DMS53 (cell line): ENCODE results near the gene HDLBP.

ENCODE experiments used
- DNase-seq: peaks from one replicate; lab custom pipeline; 2025; lab: John Stamatoyannopoulos, UW

The HDLBP gene

GRCh38 chr2:241273210-241274020, 42.1 kb downstream of the HDLBP start:
- peak; percentile 36 for DNase-seq

GRCh38 chr2:241272303-241273209, 42.9 kb downstream of the HDLBP start:
- DNase-seq: peak; percentile 59

- DNase-seq: peak; percentile 56
Measured at GRCh38 chr2:241271706-241272302, 43.7 kb downstream of the HDLBP start.

GRCh38 chr2:241270531-241270930, 44.9 kb downstream of the HDLBP start:
- no peak for DNase-seq

GRCh38 chr2:241269707-241270520, 45.6 kb downstream of the HDLBP start:
- no peak for DNase-seq

GRCh38 chr2:241268716-241269445, 46.6 kb downstream of the HDLBP start:
- DNase-seq: no peak

- DNase-seq: no peak
Measured at GRCh38 chr2:241268306-241268705, 47.2 kb downstream of the HDLBP start.

- no peak for DNase-seq
Measured at GRCh38 chr2:241267249-241268067, 48.0 kb downstream of the HDLBP start.

- no peak for DNase-seq
Measured at GRCh38 chr2:241265506-241265905, 50.0 kb downstream of the HDLBP start.

GRCh38 chr2:241263061-241263460, 52.4 kb downstream of the HDLBP start:
- no peak for DNase-seq

GRCh38 chr2:241261628-241262027, 53.8 kb downstream of the HDLBP start:
- no peak for DNase-seq

- DNase-seq: no peak
Measured at GRCh38 chr2:241260911-241261310, 54.6 kb downstream of the HDLBP start.

- DNase-seq: no peak
Measured at GRCh38 chr2:241258505-241259280, 56.8 kb downstream of the HDLBP start.

GRCh38 chr2:241257419-241258032, 57.9 kb downstream of the HDLBP start:
- no peak for DNase-seq

- DNase-seq: no peak
Measured at GRCh38 chr2:241256168-241256545, 59.3 kb downstream of the HDLBP start.

- DNase-seq: no peak
Measured at GRCh38 chr2:241255542-241256167, 59.8 kb downstream of the HDLBP start.

GRCh38 chr2:241254904-241255351, 60.5 kb downstream of the HDLBP start:
- no peak for DNase-seq

GRCh38 chr2:241252778-241253475, 62.5 kb downstream of the HDLBP start:
- no peak for DNase-seq
